ENCODE data around the gene KATNIP.
A peak's percentile ranks its signal among the peaks of the same experiment; 100 is the strongest.

Gene KATNIP

DNA sequence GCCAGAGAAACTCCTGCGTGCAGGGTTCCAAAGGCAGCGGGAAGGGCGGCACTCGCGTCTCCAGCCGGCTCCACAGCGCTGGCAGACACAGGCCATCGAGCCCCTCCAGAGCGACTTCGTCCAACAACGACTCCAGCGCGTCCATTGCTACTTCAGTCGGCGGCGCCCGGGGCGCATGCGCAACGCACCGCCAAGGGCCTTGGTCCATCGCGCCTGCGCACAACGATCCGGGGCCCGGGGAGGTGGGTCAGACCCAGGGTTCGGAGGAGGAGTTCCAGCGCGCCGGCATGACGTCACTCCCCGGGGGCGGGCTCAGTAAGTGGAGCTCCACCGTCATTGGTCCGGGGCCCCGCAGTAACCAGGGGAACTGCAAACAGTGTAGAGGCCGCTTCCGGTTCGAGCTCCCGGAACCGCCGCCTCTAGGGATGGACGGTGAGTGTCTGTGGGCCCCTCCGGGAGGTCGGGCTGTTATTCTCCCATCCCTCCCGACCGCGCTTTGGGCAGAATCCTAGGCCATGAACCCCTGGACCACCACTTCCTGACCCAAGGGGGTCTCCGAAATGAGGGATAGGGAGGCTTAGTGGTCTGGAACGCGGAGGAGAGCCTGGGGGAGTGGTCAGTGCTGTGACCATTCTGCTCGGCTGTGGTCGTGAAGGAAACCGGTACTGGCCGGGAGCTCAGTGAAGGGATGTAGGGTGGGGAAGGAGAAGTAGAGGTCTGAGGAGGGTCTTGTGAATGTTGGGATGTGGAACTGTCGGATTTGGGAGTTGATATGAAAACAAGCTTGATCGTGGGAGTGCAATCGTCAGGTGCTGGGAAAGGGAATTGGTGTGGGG is at the start of gene KATNIP, which contains the start of gene GTF3C1:
Gene KATNIP, plus strand, starts transcription at position 399 of the 836 bp plus-strand sequence. Its CDS starts 27 bp downstream, at position 426.
Gene GTF3C1, minus strand, starts transcription at position 168 of the 836 bp plus-strand sequence. Its CDS starts 23 bp downstream, at position 145.
- DNase-seq (ENCODE audit: low spot score) = peak; percentile 100

DNA sequence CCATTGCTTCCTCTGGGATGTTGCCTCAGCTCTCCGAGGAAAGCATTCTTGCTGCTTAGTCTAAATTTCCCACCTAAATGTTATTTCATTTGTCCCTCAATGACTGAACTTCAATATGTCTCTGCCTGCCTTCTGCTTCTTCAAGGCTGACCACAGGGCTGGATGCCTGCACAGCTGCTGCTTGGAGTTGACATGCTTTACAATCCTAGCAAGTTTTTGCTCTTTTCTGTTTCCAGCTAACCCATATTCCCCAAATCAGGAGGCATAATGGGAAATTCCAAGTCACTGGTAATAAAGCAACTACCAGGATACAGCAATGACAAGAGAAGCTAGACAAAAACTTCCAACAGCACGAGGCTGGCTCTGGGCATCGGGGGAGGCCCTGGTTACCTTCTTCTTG is 49.1 kb upstream of the KATNIP start:
- DNase-seq (ENCODE audit: low spot score) = no peak

DNA sequence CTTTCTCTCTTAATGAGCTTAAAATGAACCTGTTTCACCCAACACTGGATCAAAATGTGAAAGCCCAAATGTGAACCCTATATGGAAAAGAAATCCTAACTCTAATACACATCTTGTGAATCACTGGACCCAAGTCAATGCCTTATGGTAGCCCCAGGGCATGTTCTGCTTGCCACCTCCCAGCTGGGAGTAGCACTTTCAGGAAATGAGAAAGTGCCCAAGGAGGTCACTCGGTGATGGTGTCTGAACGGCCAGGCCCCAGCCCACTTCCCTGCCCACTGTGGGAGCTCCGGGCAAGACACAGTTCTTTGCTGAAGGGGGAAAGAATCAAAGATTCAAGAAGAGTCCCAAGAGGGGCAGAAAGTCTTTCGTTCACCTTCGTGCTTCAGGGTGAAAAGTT is 46.3 kb upstream of the KATNIP start:
- no peak for DNase-seq (ENCODE audit: low spot score)

DNA sequence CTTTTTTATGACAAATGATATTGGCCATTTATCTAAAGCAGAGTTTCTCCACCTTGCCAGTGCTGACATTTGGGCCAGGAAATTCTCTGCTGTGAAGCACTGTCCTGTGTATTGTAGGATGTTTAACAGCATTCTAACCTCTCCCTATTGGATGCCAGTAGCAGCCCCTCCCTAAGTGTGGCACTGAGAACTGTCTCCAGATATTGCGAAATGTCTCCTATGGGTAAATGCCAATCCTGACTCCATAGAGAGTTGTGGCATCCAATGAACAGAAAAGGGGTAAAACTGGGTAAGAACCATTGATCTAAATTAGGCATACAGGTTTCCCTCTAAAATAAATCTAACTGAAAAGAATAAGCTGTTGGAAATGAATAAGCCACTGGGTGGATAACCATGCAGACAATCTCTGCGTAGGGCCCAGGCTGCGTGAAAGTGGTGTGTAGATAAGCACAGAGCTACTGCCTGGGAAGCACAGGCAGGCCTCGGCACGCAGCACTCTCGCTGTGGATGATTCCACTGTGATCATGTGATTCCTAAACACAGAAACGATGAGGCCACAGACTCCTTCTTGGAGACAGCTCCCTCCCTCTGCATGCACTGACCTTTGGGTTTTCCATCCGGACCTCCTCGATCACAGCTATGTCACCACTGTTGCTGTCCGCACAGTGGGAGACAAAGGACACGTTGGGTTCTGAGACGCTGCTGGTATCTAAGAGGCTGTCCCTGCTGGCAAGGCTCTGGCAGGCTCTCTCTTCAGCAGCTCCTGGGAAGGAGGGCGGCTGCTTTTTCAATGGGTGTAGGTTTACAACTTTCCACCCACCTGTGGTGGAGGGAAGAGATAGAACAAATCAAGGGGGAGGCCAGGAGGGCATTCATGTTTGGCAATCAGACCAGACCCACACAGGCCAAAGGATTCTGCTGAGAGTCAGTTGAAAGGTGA is 44.4 kb upstream of the KATNIP start:
- DNase-seq (ENCODE audit: low spot score) = no peak

DNA sequence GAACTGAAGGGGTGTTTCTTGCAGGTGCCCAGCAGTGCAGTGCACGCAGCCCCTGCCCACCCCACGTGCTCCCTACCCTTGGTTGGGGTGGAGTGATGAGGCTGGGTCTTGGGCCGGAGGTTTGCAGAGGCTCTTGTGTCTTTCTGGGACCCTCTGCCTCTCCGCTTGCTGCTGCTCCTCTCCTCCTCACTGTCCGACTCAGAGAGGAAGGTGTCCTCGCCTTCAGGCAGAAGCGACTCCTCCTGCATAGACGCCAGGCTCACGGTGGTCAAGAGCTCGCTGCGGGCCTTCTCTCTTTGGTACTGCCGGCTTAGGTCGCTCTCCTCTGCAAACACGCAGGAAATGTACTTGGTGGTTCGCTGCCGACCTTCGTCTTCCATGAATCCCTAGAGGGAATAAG is 43.2 kb upstream of the KATNIP start:
- DNase-seq (ENCODE audit: low spot score) = no peak

DNA sequence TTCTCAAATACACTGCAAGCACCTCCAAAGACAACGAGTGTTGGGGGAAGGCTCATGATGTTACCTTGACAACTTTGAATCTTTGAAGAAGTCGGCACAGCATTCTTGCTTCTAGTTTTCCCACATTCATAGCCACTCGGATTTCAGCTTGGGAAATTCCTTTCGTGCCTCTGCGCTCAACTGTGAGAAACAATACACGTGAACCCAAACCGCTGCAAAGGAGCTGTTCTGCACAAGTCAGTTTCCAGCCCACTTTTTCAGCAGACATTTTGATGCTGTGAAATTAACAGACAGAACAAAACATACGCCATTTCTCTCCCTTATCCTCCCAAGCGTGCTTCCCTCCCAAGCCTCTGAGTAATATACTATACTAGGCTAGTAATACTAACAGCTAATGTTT is 41.5 kb upstream of the KATNIP start:
- DNase-seq (ENCODE audit: low spot score) = no peak

DNA sequence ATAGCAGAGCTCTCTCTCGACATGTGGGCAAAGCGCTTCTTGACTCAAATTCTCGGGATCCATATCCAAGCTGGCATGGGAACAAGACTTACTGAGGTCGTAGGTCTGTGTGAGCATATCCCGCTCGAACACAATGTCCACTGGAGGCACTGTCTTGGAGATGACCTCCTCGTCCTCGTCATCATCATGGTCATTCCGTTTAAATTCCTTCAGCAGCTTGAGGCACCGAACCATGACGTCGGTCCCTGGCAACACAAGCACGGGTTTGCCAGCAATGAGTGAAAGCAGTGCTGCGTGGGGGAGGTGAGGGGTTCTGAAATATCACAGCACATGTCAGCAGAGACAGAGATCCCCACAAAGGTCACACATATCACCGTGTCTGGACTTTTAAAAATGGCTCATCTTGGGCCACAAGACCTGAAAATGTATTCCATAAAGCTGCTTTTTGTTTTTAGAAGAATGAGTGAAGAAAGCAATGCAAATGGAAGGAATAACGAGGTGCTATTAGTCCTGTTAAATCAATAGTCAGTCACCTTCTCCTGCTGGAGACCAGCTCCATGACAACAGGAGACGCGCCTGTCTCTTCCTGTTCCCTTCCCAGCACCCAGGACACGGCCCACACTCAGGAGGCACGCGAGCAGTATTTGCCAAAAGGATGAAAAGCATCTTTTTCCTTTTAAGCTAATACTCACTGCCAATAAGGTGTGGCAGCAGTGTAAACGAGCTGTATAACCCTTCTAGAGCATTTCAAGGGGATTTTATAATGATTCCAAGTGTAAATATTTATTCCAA is 38.1 kb upstream of the KATNIP start:
- peak; percentile 55 for DNase-seq (ENCODE audit: low spot score)

DNA sequence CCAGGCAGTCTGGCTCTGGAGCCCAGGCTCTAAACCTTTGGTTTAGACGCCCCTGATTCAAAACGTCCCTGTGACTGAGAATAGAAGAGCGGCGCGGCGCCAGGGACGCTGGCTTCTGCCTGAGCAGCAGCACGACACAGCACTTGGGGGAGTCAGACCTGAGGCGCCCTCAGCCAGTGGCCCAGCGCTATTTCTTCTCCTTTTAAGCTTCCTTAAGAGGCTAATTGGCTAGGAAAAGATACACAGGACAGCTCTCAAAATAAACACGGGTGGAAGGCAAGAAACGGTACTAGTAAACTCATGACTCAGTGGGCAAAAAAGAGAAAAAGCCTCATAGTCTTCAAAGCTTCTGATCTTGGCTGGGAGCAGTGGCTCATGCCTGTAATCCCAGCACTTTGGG is 35.1 kb upstream of the KATNIP start:
- peak; percentile 54 for DNase-seq (ENCODE audit: low spot score)

DNA sequence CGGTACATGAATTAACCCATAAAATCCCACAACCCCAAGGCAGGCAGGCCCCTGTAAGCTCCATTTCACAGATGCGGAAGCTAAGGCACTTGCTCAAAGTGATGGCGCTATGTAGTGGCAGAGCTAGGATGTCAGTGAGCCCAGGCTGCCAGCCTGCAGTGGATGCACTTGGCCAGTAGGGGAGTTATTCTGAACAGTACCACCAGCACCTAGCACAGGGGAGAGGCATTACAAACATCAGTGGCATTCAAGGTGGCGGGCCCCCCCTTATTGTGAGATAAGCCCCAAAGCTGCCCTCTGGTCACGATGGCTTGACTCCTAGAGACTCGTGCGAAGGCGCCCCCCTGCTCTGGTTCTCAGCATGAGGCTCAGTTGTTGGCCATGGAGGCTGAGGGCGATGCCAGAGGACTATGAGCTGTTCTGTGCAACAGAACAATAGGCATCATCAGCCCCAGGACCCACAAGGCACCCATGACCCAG is 34.0 kb upstream of the KATNIP start:
- DNase-seq (ENCODE audit: low spot score) = no peak

DNA sequence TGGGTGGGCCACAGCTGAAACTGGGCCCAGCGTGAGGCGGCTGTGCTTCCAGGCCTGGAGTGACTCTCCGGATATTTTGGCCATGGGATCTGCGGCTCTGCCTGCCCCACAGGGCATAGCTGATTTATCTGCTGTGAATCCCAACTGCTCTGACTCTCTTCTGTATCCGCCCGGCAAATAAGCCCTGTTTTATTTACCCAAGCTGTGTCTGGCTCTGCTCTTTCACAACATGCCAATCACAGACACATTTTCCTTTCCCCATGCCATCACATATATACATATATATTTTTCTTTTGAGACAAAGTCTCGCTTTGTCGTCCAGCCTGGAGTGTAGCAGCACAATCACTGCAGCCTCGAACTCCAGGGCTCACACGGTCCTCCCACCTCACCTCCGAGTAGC is 33.6 kb upstream of the KATNIP start:
- DNase-seq (ENCODE audit: low spot score) = no peak

DNA sequence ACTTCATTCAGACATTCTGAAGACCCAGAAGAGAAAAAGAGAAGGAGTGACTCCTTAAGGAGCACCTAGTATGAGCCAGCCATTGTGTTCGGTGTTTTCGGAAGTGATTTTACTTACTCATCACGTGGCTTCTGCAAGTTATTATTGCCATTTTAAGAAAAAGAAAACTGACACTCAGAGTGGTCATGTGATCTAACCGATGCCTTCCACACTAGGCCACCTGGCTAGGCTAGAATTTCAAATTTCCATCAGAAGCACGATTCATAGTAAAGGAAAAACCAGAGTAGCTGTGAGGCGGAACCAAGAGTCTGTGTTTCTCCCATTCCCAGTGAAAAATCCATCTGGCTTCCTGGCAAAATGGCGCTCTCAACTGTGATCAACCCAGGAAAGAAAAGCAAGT is 32.3 kb upstream of the KATNIP start:
- no peak for DNase-seq (ENCODE audit: low spot score)

DNA sequence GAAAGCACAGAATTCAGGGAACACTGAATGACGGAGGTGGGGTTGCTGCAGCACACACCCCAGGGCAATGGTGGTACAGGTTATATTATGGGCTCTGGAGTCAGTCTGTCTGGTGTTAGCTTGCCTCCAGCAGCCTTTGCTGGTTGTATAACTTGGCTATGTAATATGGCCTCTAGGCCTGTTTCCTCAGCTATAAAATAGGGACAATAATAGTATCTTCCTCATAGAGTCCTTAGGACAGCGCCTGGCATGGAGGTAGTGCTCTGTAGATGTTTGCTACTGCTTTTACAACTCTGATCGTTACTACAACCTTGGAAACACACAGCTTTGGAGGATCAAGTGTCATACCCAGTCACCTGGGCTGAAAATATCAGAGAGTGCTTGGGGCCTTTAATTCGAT is 31.7 kb upstream of the KATNIP start:
- DNase-seq (ENCODE audit: low spot score) = no peak

DNA sequence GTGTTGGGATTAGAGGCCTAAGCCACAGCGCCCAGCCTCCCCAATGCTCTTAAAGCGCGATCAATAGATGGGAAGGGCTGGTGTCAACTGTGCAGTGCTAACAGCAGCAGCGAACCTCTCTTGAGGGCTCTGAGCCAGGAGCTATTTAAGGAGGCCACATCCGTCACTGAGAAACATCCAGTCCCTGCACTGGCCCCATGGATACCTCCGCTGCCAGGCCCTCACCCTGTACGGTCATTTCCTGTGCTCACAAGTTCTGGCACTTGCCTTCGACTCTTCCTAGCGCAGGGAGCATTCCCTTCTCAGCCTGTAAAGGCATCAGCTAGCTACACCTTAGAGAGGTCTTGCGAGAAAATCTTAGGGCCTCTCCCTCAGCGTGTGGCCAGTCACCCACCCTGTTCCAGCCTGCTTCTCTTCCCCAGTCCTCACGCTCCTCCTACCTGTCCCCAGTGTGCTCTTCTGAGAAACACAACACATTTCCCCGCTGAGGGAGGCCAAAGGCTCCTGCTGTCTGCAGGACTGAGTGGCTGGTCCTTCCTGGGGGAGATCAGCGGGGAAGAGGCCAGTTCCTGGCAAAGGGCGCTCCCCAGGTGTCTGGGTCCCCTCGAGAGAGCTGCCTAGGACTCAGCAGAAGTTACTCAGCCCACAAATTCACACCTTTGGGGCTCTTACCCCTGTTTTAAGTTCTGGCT is 28.8 kb upstream of the KATNIP start:
- no peak for DNase-seq (ENCODE audit: low spot score)

DNA sequence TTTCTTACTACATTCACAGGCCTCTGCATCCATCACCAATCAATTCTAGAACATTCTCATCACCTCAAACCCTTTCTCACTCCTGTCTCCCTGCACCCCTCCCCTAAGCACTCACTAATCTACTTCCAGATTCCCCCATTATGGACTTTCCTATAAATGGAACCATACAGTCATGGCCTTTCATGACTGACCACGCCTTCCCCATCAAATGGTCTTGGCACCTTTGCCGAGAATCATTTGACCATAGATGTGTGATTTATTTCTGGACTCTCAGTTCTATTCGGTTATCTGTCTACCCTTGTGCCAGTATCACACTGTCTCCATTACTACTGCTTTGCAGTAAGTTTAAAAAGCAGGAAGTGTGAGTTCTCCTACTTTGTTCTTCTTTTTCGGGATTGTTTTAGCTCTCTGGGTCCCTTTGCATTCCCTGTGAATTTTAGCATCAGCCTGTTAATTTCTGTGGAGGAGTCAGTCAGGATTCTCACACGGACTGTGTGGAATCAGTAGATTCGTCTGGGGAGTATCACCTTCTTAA is 27.7 kb upstream of the KATNIP start:
- DNase-seq (ENCODE audit: low spot score) = no peak

DNA sequence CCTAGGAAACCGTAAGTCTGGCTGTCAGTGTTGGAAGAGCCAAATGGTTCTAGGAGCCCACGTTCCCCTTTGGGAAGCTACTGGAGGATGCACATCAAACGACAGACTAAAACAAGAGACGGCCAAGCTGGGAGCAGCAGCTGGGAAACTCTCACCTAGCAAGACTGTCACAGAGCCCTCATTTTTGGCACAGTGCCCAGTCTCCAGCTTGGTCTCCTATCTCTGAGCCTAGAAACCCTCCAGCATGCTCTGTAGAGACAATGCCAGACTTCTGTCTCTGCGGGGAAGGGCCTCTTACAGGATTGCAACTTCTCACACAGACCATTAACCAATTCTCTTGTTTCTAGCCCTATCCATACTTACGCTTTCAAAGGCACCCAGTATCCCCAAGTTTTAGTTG is 23.8 kb upstream of the KATNIP start:
- no peak for DNase-seq (ENCODE audit: low spot score)

DNA sequence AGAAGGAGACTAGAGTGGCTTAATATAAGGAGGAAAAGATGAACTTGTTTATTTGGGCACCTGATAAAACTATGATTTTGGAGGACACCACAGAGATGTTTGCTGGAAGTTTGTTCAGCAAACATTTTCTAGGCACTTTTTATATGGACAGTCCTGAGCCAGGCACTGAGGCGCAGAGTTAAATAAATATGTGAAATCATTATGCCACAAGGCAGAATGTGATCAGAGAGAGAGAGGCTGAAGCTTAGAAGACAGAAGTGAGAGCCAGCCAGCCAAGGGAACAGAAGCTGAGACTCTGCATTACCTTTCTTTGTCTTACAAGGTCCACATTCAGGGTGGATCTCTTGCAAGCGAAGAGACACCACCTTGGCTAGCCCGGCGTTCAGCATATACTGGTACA is 21.6 kb upstream of the KATNIP start:
- DNase-seq (ENCODE audit: low spot score) = no peak

DNA sequence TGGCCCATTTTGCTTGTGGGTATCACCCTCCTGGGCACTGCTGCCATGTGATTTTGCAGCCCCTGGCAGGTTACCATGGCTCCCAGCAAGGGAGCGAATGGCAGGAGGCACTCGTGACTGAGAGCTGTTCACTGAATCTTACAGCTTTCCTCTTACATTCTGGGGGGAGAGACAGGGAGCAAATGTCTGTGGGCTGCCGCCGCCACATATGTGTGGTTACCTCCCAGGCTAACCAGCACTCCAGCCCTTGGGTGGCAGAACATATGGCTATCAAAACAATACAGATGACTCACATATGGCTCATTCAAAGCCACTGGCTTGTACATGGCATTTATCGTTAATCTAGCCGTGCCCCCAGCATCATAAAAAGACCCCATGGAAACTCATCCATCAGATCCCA is 20.0 kb upstream of the KATNIP start:
- peak; percentile 70 for DNase-seq (ENCODE audit: low spot score)

DNA sequence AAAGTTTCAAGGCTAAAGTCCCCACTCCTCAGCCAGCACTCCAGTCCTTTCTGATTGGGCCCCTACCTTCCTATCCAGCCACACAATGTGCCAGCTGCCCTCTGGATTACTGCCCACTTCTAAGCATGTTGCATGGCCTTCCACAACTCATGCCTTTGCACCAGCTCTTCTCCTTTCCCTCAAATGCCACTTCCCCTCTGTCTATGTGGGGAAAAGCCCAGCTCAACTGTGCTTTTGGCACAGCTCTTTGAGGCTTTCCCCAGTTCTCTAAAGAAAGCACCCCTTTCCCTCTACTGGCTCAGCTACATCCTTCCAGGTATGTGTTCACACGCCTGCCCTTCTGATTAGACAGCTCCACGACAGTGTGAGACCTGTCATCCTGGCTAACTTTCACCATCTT is 18.8 kb upstream of the KATNIP start:
- DNase-seq (ENCODE audit: low spot score) = no peak

DNA sequence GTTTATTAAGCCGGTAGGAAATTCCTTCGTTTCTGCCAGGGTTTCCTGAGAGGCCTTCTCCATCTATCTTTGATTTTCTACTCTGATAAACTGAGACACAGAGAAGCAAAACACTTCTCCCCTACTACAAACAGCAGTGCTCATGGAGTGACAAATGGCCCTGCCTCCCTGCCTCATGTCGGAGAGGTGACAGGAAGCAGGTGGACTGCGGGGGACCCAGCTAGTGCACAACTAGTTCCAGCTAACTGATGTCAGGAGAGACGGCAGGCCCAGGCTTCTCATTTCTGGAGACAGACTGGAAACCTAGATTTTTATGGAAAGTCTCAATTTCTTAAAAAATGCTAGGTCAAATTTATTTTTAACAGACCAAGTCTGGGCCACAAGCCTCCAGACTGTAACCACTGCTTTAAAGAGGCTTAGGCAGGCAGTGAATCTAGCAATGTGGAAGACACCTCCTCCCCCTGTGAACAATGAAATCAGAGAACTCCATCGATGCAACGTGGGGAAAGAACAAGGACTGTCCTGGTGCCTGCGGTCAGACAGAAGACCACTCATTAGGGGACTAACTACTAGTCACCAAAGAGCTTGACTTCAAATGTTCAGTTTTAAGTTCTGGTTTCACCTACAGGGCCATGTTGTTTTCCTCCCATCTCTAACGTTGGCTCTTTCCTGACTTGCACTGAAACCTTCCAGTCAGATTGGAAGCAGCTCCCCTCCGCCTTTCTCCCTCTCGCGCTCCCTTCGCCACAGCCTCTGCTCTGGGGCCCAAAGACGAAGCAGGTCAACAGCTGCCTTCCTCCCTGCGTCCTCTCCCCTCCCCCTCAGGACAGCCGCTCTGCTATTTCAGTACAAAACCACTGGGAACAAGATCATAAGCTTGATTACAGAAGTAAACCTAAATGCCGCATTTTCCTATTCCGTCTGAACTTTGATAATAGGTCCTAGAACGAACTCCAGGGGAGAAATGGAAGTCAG is 17.8 kb upstream of the KATNIP start:
- no peak for DNase-seq (ENCODE audit: low spot score)

DNA sequence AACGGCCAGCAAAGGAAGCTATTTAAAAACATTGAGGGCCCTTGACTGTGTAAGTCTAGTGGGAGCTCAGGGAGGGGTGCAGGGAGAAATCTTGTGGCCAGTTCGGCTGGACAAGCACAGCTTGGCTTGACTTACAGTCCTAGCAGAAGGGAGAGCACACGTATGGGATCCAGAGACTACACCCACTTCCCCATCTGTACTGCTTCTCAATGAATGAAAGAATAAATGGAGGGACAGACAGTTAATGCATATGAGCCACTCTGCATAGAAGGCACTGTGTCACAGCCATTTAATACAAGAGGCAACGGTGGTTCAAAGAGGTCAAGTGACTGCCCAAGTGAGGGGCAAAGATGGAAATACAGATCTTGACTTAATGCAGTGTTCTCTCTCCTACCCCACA is 15.7 kb upstream of the KATNIP start:
- DNase-seq (ENCODE audit: low spot score) = no peak

All from Ammon's horn (tissue), 1 donor.